HepG2 (cell line): ENCODE measurements around the gene DNAJA3. TPM values are rescaled to one million over a fixed set of nuclear protein-coding genes. Genes with fewer than 3 reads are reported as not detected.

Source experiments
- ETV5 ChIP-seq: IDR thresholded peaks from 2 replicates; pipeline ENCODE4 v1.6.1; 2018; ENCODE audit warnings: missing biosample characterization, missing genetic modification reagents, inconsistent platforms, borderline replicate concordance
- ETV6 ChIP-seq: sonication (generic); formaldehyde crosslinking; conservative IDR thresholded peaks from 2 replicates; pipeline ENCODE4 v1.4.0; 2020; ENCODE audit warnings: missing genetic modification reagents
- KDM6A ChIP-seq: IDR thresholded peaks from 2 replicates; pipeline ENCODE4 v1.6.1; 2016; ENCODE audit warnings: low read depth
- KLF13 ChIP-seq: sonication (generic); formaldehyde crosslinking; IDR thresholded peaks from 2 replicates; pipeline ENCODE4 v1.4.0; 2020; ENCODE audit warnings: mild to moderate bottlenecking, missing genetic modification reagents
- NFKB2 ChIP-seq: sonication (generic); formaldehyde crosslinking; IDR thresholded peaks from 2 replicates; pipeline ENCODE4 v1.4.0; 2020; ENCODE audit warnings: missing genetic modification reagents, borderline replicate concordance
- REXO4 ChIP-seq: sonication (generic); formaldehyde crosslinking; IDR thresholded peaks from 2 replicates; pipeline ENCODE4 v1.8.0; 2022; ENCODE audit warnings: missing genetic modification reagents, mild to moderate bottlenecking, borderline replicate concordance
- SRSF9 ChIP-seq: fragments of 200-400 bp; formaldehyde crosslinking; IDR thresholded peaks from 2 replicates; pipeline ENCODE4 v1.6.1; 2018; ENCODE audit warnings: borderline replicate concordance, mild to moderate bottlenecking, low read depth, low read length; ENCODE audit not compliant: insufficient read depth, poor library complexity, severe bottlenecking
- TBX3 ChIP-seq: fragments of 450-650 bp; IDR thresholded peaks from 2 replicates; pipeline ENCODE4 v1.6.1; 2017; ENCODE audit warnings: antibody characterized with exemption, mild to moderate bottlenecking, inconsistent platforms, borderline replicate concordance
- ZBTB1 ChIP-seq: sonication (generic); formaldehyde crosslinking; IDR thresholded peaks from 2 replicates; pipeline ENCODE4 v1.4.0; 2020; ENCODE audit warnings: missing genetic modification reagents, borderline replicate concordance
- ZBTB3 ChIP-seq: sonication (generic); formaldehyde crosslinking; IDR thresholded peaks from 2 replicates; pipeline ENCODE4 v1.4.0; 2020; ENCODE audit warnings: low read depth, mild to moderate bottlenecking, moderate library complexity, missing genetic modification reagents, borderline replicate concordance
- ZBTB8A ChIP-seq: sonication (generic); formaldehyde crosslinking; IDR thresholded peaks from 2 replicates; pipeline ENCODE4 v1.4.0; 2020; ENCODE audit warnings: mild to moderate bottlenecking, low read depth, missing genetic modification reagents, borderline replicate concordance
- ZNF225 ChIP-seq: sonication (generic); formaldehyde crosslinking; IDR thresholded peaks from 2 replicates; pipeline ENCODE4 v1.4.0; 2020; ENCODE audit warnings: mild to moderate bottlenecking, missing genetic modification reagents
- ZNF501 ChIP-seq: sonication (generic); formaldehyde crosslinking; IDR thresholded peaks from 2 replicates; pipeline ENCODE4 v1.5.1; 2020; ENCODE audit warnings: mild to moderate bottlenecking, moderate library complexity, missing genetic modification reagents
- ZNF556 ChIP-seq: sonication (generic); formaldehyde crosslinking; IDR thresholded peaks from 2 replicates; pipeline ENCODE4 v1.4.0; 2020; ENCODE audit warnings: mild to moderate bottlenecking, missing genetic modification reagents, borderline replicate concordance
- ZNF83 ChIP-seq: sonication (generic); formaldehyde crosslinking; IDR thresholded peaks from 2 replicates; pipeline ENCODE4 v1.4.0; 2020; ENCODE audit warnings: missing genetic modification reagents, mild to moderate bottlenecking, borderline replicate concordance
- ZSCAN20 ChIP-seq: sonication (generic); formaldehyde crosslinking; IDR thresholded peaks from 2 replicates; pipeline ENCODE4 v1.4.0; 2020; ENCODE audit warnings: missing genetic modification reagents, mild to moderate bottlenecking, borderline replicate concordance
- polyA plus RNA-seq, 8 experiments: library from polyadenylated mRNA; depleted of rRNA in 3 of 8; stranded (reverse) in 7 of 8; unstranded in 1 of 8; fragments of >200 nt; fragmentation: Illumina TruSeq in 4 of 8; extraction: Trizol in 4 of 8; gene quantifications; 2 replicates each; pipeline versions ENCODE4 v1.2.1 to v1.2.3, GENCODE V29; 2011 to 2016; ENCODE audit warnings: low read depth in 4 of 8, missing spikeins in 1 of 8, mixed read lengths in 1 of 8; ENCODE audit not compliant: insufficient read depth in 1 of 8
- total RNA-seq, 5 experiments: library from RNA; depleted of rRNA; stranded (reverse); fragments of >200 nt; fragmentation: Illumina TruSeq; extraction: Trizol; gene quantifications; 2 replicates each; pipeline ENCODE4 v1.2.3, GENCODE V29; 2016; ENCODE audit warnings: low read depth in 1 of 5
- TF ChIP-seq, protein P1 (sequence below): sonication (generic); formaldehyde crosslinking; IDR thresholded peaks from 2 replicates; pipeline ENCODE4 v1.8.0; 2022; ENCODE audit warnings: mild to moderate bottlenecking, missing genetic modification reagents
- TF ChIP-seq, protein P2 (sequence below): sonication (generic); formaldehyde crosslinking; IDR thresholded peaks from 2 replicates; pipeline ENCODE4 v1.5.0; 2020; ENCODE audit warnings: mild to moderate bottlenecking, missing genetic modification reagents
- TF ChIP-seq, protein P3 (sequence below): sonication (generic); formaldehyde crosslinking; IDR thresholded peaks from 2 replicates; pipeline ENCODE4 v1.4.0; 2020; ENCODE audit warnings: missing genetic modification reagents
- TF ChIP-seq, protein P4 (sequence below): IDR thresholded peaks from 2 replicates; pipeline ENCODE4 v1.6.1; 2016; ENCODE audit warnings: low read depth, borderline replicate concordance
- TF ChIP-seq, protein P5 (sequence below): sonication (generic); formaldehyde crosslinking; IDR thresholded peaks from 2 replicates; pipeline ENCODE4 v1.5.1; 2020; ENCODE audit warnings: missing genetic modification reagents, mild to moderate bottlenecking, borderline replicate concordance

The DNAJA3 gene
- total and polyA plus RNA-seq, 2 of the 13 experiments (the other 11 are each of a cell fraction or from before 2014, with no cell fraction given): 77.0 to 83.3 TPM

DNA sequence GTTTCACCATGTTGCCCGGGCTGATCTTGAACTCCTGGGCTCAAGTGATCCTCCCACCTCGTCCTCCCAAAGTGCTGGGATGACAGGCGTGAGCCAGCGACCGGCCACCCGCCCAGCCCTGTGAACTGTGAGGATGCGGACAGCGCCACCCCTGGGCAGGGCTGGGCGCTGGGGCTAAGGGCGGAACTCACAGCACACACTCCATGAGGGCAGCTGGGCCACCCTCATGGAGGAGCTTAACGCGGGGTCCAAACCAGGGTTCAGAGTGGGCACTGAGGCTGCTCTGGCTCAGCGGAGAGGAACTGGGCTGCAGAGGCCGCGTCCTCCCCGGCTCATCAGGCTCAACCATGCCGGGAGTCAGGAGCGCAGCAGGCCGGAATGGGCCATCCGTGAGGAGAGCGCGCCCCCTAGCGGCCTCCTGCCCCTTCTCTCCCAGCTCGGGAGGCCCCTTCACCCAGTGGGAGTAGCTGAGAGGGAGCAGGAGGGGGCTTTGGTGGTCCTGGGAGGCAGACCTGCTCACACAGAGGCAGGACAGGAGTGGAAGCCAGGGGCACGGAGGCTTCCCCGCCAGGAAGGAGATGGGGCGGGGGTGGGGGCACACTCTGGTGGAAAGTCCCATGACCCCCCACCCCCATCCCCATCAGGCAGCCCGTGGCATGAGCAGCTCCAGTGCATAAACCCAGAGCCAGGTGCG lies 23.1 kb upstream of the DNAJA3 start (continued):
- TF ChIP-seq, protein P1, sequence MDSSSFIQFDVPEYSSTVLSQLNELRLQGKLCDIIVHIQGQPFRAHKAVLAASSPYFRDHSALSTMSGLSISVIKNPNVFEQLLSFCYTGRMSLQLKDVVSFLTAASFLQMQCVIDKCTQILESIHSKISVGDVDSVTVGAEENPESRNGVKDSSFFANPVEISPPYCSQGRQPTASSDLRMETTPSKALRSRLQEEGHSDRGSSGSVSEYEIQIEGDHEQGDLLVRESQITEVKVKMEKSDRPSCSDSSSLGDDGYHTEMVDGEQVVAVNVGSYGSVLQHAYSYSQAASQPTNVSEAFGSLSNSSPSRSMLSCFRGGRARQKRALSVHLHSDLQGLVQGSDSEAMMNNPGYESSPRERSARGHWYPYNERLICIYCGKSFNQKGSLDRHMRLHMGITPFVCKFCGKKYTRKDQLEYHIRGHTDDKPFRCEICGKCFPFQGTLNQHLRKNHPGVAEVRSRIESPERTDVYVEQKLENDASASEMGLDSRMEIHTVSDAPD (CRISPR knock-in tag): no peak
- TF ChIP-seq, protein P2, sequence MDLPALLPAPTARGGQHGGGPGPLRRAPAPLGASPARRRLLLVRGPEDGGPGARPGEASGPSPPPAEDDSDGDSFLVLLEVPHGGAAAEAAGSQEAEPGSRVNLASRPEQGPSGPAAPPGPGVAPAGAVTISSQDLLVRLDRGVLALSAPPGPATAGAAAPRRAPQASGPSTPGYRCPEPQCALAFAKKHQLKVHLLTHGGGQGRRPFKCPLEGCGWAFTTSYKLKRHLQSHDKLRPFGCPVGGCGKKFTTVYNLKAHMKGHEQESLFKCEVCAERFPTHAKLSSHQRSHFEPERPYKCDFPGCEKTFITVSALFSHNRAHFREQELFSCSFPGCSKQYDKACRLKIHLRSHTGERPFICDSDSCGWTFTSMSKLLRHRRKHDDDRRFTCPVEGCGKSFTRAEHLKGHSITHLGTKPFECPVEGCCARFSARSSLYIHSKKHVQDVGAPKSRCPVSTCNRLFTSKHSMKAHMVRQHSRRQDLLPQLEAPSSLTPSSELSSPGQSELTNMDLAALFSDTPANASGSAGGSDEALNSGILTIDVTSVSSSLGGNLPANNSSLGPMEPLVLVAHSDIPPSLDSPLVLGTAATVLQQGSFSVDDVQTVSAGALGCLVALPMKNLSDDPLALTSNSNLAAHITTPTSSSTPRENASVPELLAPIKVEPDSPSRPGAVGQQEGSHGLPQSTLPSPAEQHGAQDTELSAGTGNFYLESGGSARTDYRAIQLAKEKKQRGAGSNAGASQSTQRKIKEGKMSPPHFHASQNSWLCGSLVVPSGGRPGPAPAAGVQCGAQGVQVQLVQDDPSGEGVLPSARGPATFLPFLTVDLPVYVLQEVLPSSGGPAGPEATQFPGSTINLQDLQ (CRISPR knock-in tag): no peak
- TF ChIP-seq REXO4: no peak
- no peak for TF ChIP-seq ZNF225 (CRISPR knock-in tag)
- no peak for TF ChIP-seq KLF13 (CRISPR knock-in tag)
- TF ChIP-seq ETV5: no peak; the same call in 1 of the 2 replicates
- TF ChIP-seq, protein P3, sequence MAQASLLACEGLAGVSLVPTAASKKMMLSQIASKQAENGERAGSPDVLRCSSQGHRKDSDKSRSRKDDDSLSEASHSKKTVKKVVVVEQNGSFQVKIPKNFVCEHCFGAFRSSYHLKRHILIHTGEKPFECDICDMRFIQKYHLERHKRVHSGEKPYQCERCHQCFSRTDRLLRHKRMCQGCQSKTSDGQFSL (CRISPR knock-in tag): no peak
- no peak for TF ChIP-seq ZNF83
- no peak for TF ChIP-seq TBX3
- TF ChIP-seq ZNF501 (CRISPR knock-in tag): peak; percentile 66
- TF ChIP-seq KDM6A (CRISPR knock-in tag): no peak
- TF ChIP-seq NFKB2: peak; percentile 80; the same call in 1 of the 2 replicates
- no peak for TF ChIP-seq SRSF9
- TF ChIP-seq ZBTB8A (CRISPR knock-in tag): no peak
- TF ChIP-seq, protein P4, sequence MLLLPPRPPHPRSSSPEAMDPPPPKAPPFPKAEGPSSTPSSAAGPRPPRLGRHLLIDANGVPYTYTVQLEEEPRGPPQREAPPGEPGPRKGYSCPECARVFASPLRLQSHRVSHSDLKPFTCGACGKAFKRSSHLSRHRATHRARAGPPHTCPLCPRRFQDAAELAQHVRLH (CRISPR knock-in tag): 0 out of 2 replicates have a peak, but pooled peaks have one; percentile 61
- no peak for TF ChIP-seq ZNF556 (CRISPR knock-in tag)
- no peak for TF ChIP-seq ETV6 (CRISPR knock-in tag)
- TF ChIP-seq ZBTB3 (CRISPR knock-in tag): no peak
- TF ChIP-seq, protein P5, sequence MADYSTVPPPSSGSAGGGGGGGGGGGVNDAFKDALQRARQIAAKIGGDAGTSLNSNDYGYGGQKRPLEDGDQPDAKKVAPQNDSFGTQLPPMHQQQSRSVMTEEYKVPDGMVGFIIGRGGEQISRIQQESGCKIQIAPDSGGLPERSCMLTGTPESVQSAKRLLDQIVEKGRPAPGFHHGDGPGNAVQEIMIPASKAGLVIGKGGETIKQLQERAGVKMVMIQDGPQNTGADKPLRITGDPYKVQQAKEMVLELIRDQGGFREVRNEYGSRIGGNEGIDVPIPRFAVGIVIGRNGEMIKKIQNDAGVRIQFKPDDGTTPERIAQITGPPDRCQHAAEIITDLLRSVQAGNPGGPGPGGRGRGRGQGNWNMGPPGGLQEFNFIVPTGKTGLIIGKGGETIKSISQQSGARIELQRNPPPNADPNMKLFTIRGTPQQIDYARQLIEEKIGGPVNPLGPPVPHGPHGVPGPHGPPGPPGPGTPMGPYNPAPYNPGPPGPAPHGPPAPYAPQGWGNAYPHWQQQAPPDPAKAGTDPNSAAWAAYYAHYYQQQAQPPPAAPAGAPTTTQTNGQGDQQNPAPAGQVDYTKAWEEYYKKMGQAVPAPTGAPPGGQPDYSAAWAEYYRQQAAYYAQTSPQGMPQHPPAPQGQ: no peak
- no peak for TF ChIP-seq ZSCAN20 (CRISPR knock-in tag)
- TF ChIP-seq ZBTB1 (CRISPR knock-in tag): no peak
